Thyroid gland (tissue), 4 donors: ENCODE results near the gene POU2F3.

Experiments
- CTCF ChIP-seq, 6 experiments: fragments of 200-600 bp in 3 of 6; fragments of 450-650 bp in 3 of 6; sonication (generic) in 3 of 6; IDR thresholded peaks; one replicate each; pipeline ENCODE4 v1.5.1; 2016 to 2019; ENCODE audit warnings: antibody characterized with exemption in 6 of 6, mild to moderate bottlenecking in 2 of 6, inconsistent platforms in 1 of 6, moderate library complexity in 1 of 6
- POLR2A ChIP-seq, 2 donors: fragments of 450-650 bp; IDR thresholded peaks; one replicate each; pipeline ENCODE4 v1.6.1; 2017; ENCODE audit warnings: antibody characterized with exemption in 2 of 2, mild to moderate bottlenecking in 2 of 2, moderate library complexity in 1 of 2

GRCh38 chr11:120205596-120206161, 34.3 kb upstream of the POU2F3 start:
- TF ChIP-seq CTCF (IDR thresholded peaks at IDR 0.05) (no peak), POLR2A (IDR thresholded peaks at IDR 0.05) (no peak)
